Measurements from ENCODE around the gene ERVH48-1. TPM values are rescaled to one million over a fixed set of nuclear protein-coding genes. Genes with fewer than 3 reads are reported as not detected.

Gene ERVH48-1
- total RNA-seq, result not detected in 2 replicates

DNA sequence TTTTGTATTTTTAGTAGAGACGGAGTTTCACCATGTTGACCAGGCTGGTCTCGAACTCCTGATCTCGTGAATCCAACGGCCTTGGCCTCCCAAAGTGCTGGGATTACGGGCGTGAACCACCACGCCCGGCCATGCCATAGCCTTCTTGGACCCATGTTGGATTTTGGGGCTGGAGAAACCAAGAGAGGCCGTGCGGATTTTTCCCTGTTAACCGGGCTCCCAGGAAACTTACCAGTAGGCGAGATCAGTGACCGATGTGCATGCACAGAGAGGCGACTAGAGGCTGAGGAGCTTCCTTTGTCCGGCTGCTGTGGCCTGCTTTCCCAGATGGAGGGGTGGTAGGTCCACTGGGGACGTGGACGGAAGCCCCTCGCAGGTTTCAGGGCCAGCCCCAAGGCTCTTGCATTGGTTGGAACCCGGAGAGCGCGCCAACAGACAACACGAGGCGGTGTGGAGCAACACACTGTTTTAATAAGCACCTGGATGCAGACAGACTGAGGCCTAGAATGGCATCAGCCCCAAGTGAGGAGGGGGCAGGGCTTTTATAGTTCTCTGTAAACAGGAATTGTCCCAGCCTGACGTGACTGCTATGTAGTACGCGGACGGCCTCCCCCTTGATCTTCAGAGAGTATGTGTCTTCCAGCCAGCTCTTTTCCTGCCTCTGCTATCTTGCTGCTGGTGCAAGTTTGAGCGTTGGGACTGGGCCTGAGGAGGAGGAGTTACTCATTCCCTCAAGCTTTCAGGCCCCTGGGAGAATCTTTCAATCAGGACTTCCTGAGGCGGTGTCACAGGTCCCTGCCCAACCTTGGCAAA, at the start of gene ERVH48-1:
TSS of gene ERVH48-1 (minus strand) at position 517 of the 813 bp plus-strand sequence. CDS start 6,624 bp downstream, outside the sequence.

DNA sequence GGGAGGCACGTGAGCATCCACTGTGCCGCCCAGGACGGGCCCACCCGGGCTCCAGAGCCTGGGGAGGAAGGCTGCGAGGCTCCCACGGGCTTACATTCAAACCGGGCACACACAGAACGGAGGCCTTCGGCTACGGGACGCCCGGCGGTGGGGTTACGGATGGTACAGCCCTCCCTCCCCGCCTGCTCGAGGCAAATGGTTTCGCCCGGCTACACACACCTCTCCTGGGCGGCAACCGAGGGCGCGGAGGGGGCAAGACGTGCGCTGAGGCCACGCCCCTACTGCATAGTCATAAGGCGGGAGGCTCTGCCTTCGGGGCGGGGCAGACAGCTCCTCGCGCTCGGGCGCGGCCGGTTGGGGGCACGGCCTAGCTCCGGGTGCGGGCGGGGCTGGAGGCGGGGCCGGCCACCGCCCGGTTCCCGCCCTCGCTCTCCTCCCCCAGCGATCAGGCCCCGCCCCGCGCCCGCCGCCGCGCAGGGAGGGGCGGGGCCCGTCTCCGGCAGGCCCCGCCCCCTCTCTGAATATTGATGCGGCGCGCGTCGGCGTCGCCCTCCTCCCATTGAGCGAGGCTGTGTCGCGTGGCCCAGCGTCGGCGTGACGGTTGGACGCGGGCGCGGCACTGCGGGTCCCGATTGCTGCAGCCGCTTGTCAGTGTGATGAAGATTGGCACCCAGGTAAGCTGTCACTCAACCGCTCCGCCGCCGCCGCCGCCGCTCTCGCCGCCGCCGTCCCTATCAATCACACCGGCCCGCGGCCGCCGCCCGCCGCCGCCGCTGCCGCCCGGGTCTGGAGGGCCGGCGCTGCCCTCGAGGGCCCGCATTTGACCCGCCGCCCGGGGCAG, 48.8 kb upstream of the ERVH48-1 start, which contains the start of gene PKNOX1:
TSS of gene PKNOX1 (plus strand) at position 572 of the 841 bp plus-strand sequence. CDS start 29,820 bp downstream, outside the sequence.

GRCh38 chr21:42892931-42893755, 32.3 kb downstream of the ERVH48-1 start, which contains the start of gene NDUFV3:
Gene NDUFV3 (plus strand): TSS chr21:42893309. CDS start chr21:42893334, 25 bp downstream.

GRCh38 chr21:42878993-42879787, 46.2 kb downstream of the ERVH48-1 start, which contains the start of gene WDR4:
Gene WDR4 (minus strand): TSS chr21:42879539. CDS start chr21:42879495, 44 bp downstream.

Other genes with a start within 250 kb of the ERVH48-1 start
- 9.8 and 18.4 TPM in 2 replicates for gene WDR4, start 46.1 kb downstream of the ERVH48-1 start, total RNA-seq
- gene NDUFV3, start 32.3 kb downstream of the ERVH48-1 start, total RNA-seq, result 38.9 and 41.9 TPM in 2 replicates
- 17.9 and 40.0 TPM in 2 replicates for gene PKNOX1, start 48.9 kb upstream of the ERVH48-1 start, total RNA-seq
- 32.2 and 92.5 TPM in 2 replicates for gene CBS, start 150.2 kb upstream of the ERVH48-1 start, total RNA-seq
- 12.9 and 17.7 TPM in 2 replicates for gene U2AF1, start 181.9 kb upstream of the ERVH48-1 start, total RNA-seq
- gene CRYAA, start 243.4 kb upstream of the ERVH48-1 start, total RNA-seq, result not detected in 2 replicates

Data from smooth muscle cell of the pulmonary artery (primary cell).